ENCODE results near the gene ETFRF1.

DNA sequence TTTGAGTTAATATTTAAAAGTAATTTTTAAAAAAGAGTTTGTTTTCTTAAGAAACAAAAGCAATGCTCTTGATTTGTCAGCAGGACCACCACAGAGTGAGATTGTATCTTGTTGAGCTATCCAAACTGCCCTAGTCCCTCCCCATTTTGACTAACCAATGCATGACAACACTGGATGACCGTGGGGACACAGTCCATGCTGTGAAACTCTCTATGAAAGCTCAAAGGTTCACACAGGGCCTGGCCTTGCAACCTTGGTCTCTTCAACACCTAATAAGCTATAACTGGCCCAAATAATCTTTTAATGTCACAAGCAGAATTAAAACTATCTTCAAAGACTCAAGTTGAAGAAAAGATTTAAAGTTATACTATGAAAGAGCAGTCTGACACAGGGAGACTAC lies 13.5 kb downstream of the ETFRF1 start:
- TF ChIP-seq POLR2A (IDR thresholded peaks at IDR 0.05; ENCODE audit: low read depth, low read length) (no peak), TAF1 (IDR thresholded peaks at IDR 0.05; ENCODE audit: borderline replicate concordance, low read depth, low read length) (no peak), POLR2AphosphoS5 (IDR thresholded peaks at IDR 0.05; ENCODE audit: low read depth, low read length) (no peak)
